ENCODE data around the gene LIN7A.

GRCh38 chr12:80862531-80862930 is 75.2 kb downstream of the LIN7A start:
- TF ChIP-seq EZH2 (IDR thresholded peaks at IDR 0.05; ENCODE audit: borderline replicate concordance, low read depth, low read length, poor library complexity, severe bottlenecking) (no peak), CTCF (conservative IDR thresholded peaks at IDR 0.05; ENCODE audit: low read depth, low read length) (no peak)
